Inflammatory macrophage (primary cell): ENCODE measurements around the gene PSD2.
"Not testable (repeated sequence)": the region's sequence is repeated elsewhere in the genome, so short reads cannot be mapped to it uniquely, and the experiment has no call there.

Experiments
- DNase-seq, 2 donors: peaks; one replicate each; pipeline ENCODE4 v3.0.0-alpha.2; 2020 to 2022

The PSD2 gene

GRCh38 chr5:139792218-139792617, 3.4 kb upstream of the PSD2 start:
- DNase-seq, result no peak

GRCh38 chr5:139792655-139793054, 3.0 kb upstream of the PSD2 start:
- not testable (repeated sequence) for DNase-seq

- no peak for DNase-seq
These were observed 1.4 kb upstream of the PSD2 start for GRCh38 chr5:139794067-139794846.

GRCh38 chr5:139796061-139796806, 626 bp downstream of the PSD2 start:
- DNase-seq, result no peak

GRCh38 chr5:139797335-139797734, 1.7 kb downstream of the PSD2 start:
- no peak for DNase-seq

- no peak for DNase-seq
These were observed 2.4 kb downstream of the PSD2 start for GRCh38 chr5:139797856-139798510.

GRCh38 chr5:139798883-139799282, 3.3 kb downstream of the PSD2 start:
- DNase-seq, result no peak

GRCh38 chr5:139799359-139799758, 3.8 kb downstream of the PSD2 start:
- DNase-seq, result no peak

- DNase-seq, result no peak
These were observed 8.4 kb downstream of the PSD2 start for GRCh38 chr5:139803978-139804377.

GRCh38 chr5:139804800-139805397, 9.3 kb downstream of the PSD2 start:
- no peak for DNase-seq

GRCh38 chr5:139805545-139805944, 9.9 kb downstream of the PSD2 start:
- no peak for DNase-seq

- DNase-seq, result no peak
These were observed 10.5 kb downstream of the PSD2 start for GRCh38 chr5:139806111-139806510.

- no peak for DNase-seq
These were observed 11.4 kb downstream of the PSD2 start for GRCh38 chr5:139806726-139807646.

- DNase-seq, result no peak
These were observed 12.0 kb downstream of the PSD2 start for GRCh38 chr5:139807647-139808030.

- DNase-seq, result peak; percentile 6 to 30
These were observed 13.1 kb downstream of the PSD2 start for GRCh38 chr5:139808481-139809330.

GRCh38 chr5:139809331-139809810, 13.8 kb downstream of the PSD2 start:
- DNase-seq, result no peak

- DNase-seq, result no peak
These were observed 15.0 kb downstream of the PSD2 start for GRCh38 chr5:139810341-139811273.

GRCh38 chr5:139811274-139811607, 15.6 kb downstream of the PSD2 start:
- DNase-seq, result no peak

- DNase-seq, result no peak
These were observed 16.7 kb downstream of the PSD2 start for GRCh38 chr5:139812323-139812722.
